Stimulated activated naive CD8-positive, alpha-beta T cell treated with anti-CD3 and anti-CD28 coated beads, Interleukin-15, Interleukin-2, amounts not matched to agents 100 ng/mL and 50 ng/mL, for 24 hours (primary cell): ENCODE measurements around the gene WDR86.

Experiments used
- H3K27ac Mint-ChIP-seq: one replicate; pipeline ENCODE4 v1.8.0; 2021; ENCODE audit warnings: mild to moderate bottlenecking, mixed read lengths
- H3K27me3 Mint-ChIP-seq: one replicate; pipeline ENCODE4 v1.8.0; 2021; ENCODE audit warnings: mixed read lengths
- H3K36me3 Mint-ChIP-seq: one replicate; pipeline ENCODE4 v1.8.0; 2021; ENCODE audit warnings: low read depth, mixed read lengths
- H3K4me1 Mint-ChIP-seq: one replicate; pipeline ENCODE4 v1.8.0; 2021; ENCODE audit warnings: low read depth, mixed read lengths
- H3K4me3 Mint-ChIP-seq: one replicate; pipeline ENCODE4 v1.8.0; 2021; ENCODE audit warnings: mild to moderate bottlenecking, mixed read lengths
- H3K9me3 Mint-ChIP-seq: one replicate; pipeline ENCODE4 v1.8.0; 2021; ENCODE audit warnings: mixed read lengths

The WDR86 gene

DNA sequence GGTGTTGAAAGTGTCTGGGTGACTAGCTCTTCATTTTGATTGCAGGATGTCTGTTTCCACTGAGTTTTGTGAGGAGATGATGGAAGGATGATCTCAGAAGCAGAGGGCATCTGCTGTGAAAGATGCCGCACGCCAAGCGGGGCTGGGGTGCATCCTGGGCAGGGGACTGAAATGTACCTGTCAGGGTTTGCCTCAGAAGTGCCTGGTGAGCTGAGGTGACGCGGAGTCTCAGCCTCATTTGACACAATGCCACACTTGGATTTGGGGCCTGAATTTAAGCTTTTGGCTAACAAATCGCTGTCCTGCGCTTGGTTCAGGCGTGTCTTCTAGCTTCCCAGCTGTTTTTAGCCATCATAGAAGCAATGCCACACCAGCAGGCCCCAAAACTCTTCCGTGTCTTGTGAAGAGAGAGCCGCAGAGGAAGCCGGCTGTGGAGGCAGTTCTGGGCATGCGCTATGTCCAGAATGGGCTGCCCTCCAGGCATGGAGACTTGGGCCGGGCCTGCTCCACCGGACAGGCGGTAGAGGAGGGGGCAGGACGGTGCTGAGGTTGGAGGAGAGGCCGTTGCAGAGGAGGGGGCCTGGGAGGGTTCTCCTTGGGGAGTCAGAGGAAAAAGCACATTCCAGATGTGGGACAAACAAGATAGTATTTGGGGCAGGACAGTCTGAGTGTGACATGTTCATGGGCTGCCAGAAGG lies 31.2 kb downstream of the WDR86 start:
- peaks cover 16% of the 10 kb centered on the region for H3K36me3 Mint-ChIP-seq
- H3K27ac Mint-ChIP-seq, result no peak overlapping the region

DNA sequence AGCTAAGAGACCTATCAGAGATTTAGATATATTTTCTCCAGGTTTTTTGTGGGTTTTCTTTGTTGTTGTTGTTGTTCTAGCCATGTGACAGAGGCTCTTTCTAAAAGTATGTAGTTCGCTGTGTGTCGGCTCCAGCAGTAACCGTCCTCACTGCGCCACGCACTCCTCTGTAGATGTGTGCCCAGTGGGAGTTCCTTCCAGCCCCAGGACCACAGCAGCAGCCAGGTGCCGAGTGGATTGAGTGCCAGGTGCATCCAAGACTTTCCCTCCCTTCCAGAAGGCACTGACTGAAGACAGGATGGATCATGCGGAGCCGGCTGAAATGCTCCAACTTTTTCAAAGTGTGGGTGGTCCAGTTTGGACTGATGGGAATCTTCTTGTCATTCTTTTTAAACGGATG lies 31.8 kb downstream of the WDR86 start:
- Mint-ChIP-seq H3K36me3 (peaks cover 17% of the 10 kb centered on the region), H3K27ac (no peak overlapping the region), H3K4me1 (peaks cover 11% of the 10 kb centered on the region), H3K9me3 (no peaks in the 10 kb centered on the region), H3K4me3 (no peak overlapping the region), H3K27me3 (peaks cover 7% of the 10 kb centered on the region)

More for the DNA sequence above, 31.2 kb downstream of the WDR86 start:
- no peaks in the 10 kb centered on the region for H3K9me3 Mint-ChIP-seq
- no peak overlapping the region for H3K4me3 Mint-ChIP-seq
- H3K4me1 Mint-ChIP-seq, result peaks cover 11% of the 10 kb centered on the region
- peaks cover 7% of the 10 kb centered on the region for H3K27me3 Mint-ChIP-seq

DNA sequence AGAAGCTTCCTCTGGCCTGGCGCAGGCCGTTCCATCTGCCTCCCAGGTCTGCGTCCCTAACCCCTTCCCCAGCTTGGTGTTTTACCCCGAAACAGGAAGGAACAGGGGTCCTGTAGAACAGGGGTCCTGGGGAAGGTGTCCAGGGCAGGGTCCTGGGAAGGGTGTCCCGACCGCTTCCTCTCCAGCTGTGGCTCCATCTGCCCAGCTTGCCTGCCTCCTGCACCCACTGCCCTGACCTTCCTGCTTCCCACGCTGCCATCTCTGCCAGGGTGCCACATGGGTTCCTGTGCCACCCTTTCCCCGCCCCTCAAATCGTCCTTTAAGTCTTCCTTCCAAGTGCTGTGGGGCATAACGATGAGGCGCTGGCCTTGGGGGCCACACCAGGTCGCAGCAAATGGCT lies 32.4 kb downstream of the WDR86 start:
- peaks cover 8% of the 10 kb centered on the region for H3K4me1 Mint-ChIP-seq
- H3K27ac Mint-ChIP-seq, result no peak overlapping the region
- no peaks in the 10 kb centered on the region for H3K9me3 Mint-ChIP-seq
- no peak overlapping the region for H3K4me3 Mint-ChIP-seq
- H3K36me3 Mint-ChIP-seq, result peaks cover 23% of the 10 kb centered on the region
- H3K27me3 Mint-ChIP-seq, result peaks cover 3% of the 10 kb centered on the region

DNA sequence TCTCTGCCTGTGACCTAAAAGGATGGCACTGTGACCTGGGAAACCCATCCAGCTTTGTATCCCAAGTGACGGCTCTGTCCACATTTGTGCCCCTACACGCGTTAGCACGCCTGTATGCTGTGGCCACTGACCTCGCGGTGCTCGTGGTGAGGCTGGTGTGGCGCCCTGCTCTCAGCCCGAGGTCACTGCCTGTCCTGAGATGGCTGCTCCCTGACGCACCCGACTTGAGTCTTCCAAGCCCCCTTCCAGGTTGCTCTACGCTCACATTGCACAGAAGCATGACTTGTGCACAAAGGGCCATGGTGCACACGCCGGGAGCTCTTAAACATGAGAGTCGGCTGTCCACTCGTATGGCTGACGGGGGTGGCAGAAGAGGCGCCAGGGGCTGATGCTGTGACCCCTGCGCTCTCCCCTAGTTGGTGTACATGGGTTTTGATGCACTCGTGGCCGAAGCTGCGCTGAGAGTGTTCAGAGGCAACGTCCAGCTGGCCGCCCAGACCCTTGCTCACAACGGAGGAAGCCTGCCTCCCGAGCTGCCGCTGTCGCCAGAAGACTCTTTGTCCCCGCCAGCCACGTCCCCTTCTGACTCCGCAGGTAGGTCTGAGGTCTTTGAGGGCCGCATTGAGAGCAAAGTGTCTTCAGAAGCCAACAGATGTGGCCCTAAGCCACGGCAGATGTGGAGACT lies 33.5 kb downstream of the WDR86 start:
- Mint-ChIP-seq H3K36me3 (peaks cover 27% of the 10 kb centered on the region), H3K4me3 (no peak overlapping the region), H3K27me3 (no peaks in the 10 kb centered on the region), H3K4me1 (peaks cover 4% of the 10 kb centered on the region), H3K27ac (no peak overlapping the region), H3K9me3 (no peaks in the 10 kb centered on the region)

DNA sequence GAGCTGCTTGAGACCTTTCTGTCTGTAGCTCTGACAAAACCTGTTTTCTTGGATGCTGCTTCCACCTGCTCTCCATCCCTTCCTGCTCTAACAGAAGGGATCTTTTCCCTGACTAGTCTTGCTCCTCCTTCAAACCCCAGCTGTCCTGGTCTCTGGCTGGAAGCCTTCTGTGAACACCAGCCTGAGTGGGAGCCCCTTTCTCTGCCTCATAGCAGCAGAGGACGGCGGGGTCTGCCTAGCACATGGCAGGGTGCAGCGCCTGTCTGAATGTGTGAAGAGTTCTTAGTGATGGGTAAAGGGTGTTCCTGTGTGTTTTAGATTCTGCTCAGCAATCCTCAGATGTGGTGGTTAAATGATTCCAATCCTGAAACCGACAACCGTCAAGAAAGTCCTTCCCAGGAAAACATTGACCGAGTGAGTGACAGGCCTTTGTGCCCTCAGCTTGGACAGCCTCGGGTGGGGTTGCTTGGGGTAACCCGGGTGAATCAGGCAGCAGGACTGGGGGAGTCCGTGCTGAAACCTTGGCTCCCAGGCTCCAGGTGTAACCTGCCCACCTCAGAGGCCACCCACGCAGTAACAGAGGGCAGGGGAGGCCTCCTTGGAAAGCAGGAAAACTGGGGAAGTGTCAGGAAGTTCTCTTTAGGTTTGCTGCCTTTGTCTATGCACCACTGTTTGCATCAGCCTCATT lies 34.2 kb downstream of the WDR86 start:
- no peak overlapping the region for H3K4me3 Mint-ChIP-seq
- H3K36me3 Mint-ChIP-seq, result peaks cover 27% of the 10 kb centered on the region
- H3K4me1 Mint-ChIP-seq, result peaks cover under 1% of the 10 kb centered on the region
- no peaks in the 10 kb centered on the region for H3K9me3 Mint-ChIP-seq
- H3K27ac Mint-ChIP-seq, result peak overlapping the region; percentile 45
- no peaks in the 10 kb centered on the region for H3K27me3 Mint-ChIP-seq

- H3K27me3 Mint-ChIP-seq, result no peaks in the 10 kb centered on the region
- H3K27ac Mint-ChIP-seq, result no peak overlapping the region
- no peak overlapping the region for H3K4me3 Mint-ChIP-seq
- no peaks in the 10 kb centered on the region for H3K4me1 Mint-ChIP-seq
- H3K36me3 Mint-ChIP-seq, result peaks cover 27% of the 10 kb centered on the region
- no peaks in the 10 kb centered on the region for H3K9me3 Mint-ChIP-seq
These were observed 35.1 kb downstream of the WDR86 start for GRCh38 chr7:151374726-151375125.

- H3K36me3 Mint-ChIP-seq, result peaks cover 30% of the 10 kb centered on the region
- H3K9me3 Mint-ChIP-seq, result no peaks in the 10 kb centered on the region
- no peaks in the 10 kb centered on the region for H3K4me1 Mint-ChIP-seq
- H3K27ac Mint-ChIP-seq, result no peak overlapping the region
- no peaks in the 10 kb centered on the region for H3K27me3 Mint-ChIP-seq
- no peak overlapping the region for H3K4me3 Mint-ChIP-seq
These were observed 35.7 kb downstream of the WDR86 start for GRCh38 chr7:151374139-151374538.

DNA sequence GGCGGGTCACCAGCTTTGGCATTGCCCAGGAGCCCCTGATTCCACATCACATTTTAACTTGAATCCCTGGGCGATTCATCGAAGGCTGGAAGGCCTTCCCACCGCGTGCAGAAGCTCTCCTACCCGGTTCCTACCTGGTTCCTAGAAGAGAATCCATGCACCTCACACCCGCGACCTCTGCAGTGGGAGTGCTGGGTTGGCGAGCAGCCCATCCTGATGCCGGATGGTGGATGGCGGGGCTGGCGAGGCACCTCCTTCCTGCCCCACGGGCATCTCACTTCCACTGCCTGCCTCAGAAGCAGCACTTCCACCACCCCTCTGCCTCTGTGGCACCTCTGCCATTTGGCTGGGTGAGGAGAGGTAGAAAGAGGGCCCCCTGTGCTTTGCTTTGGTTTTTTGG lies 36.2 kb downstream of the WDR86 start:
- peaks cover 34% of the 10 kb centered on the region for H3K36me3 Mint-ChIP-seq
- H3K27me3 Mint-ChIP-seq, result no peaks in the 10 kb centered on the region
- H3K9me3 Mint-ChIP-seq, result no peaks in the 10 kb centered on the region
- H3K4me1 Mint-ChIP-seq, result peaks cover 2% of the 10 kb centered on the region
- H3K4me3 Mint-ChIP-seq, result no peak overlapping the region
- no peak overlapping the region for H3K27ac Mint-ChIP-seq

- Mint-ChIP-seq H3K9me3 (no peaks in the 10 kb centered on the region), H3K36me3 (peaks cover 34% of the 10 kb centered on the region), H3K4me3 (no peak overlapping the region), H3K27me3 (no peaks in the 10 kb centered on the region), H3K27ac (peak overlapping the region; percentile 31), H3K4me1 (peaks cover 8% of the 10 kb centered on the region)
These were observed 37.1 kb downstream of the WDR86 start for GRCh38 chr7:151372612-151373265.

DNA sequence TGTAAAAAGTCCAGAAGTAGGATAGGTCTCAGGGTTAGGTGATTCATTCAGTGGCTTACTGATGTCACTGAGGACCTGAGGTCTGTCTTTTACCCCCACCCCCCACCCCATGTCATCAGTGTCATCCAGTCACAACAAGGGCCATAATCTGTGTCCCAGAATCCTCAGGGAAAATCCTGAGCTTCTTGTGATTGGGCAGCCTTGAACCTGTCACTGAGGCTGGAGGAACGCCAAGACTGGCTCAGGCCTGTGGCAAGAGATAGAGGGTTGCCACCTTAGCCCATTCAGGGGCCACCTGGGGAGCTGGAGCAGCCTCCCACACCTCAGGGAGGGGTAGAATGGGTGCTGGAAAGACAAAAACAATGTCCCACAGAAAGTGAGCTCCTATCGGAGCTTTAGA lies 38.6 kb downstream of the WDR86 start:
- Mint-ChIP-seq H3K4me1 (peaks cover 8% of the 10 kb centered on the region), H3K27me3 (no peaks in the 10 kb centered on the region), H3K9me3 (no peaks in the 10 kb centered on the region), H3K27ac (no peak overlapping the region), H3K36me3 (peaks cover 34% of the 10 kb centered on the region), H3K4me3 (no peak overlapping the region)

- no peaks in the 10 kb centered on the region for H3K9me3 Mint-ChIP-seq
- H3K36me3 Mint-ChIP-seq, result peaks cover 28% of the 10 kb centered on the region
- H3K4me3 Mint-ChIP-seq, result no peak overlapping the region
- no peaks in the 10 kb centered on the region for H3K27me3 Mint-ChIP-seq
- H3K4me1 Mint-ChIP-seq, result peaks cover 8% of the 10 kb centered on the region
- no peak overlapping the region for H3K27ac Mint-ChIP-seq
These were observed 41.7 kb downstream of the WDR86 start for GRCh38 chr7:151368136-151368571.

GRCh38 chr7:151367284-151367683 lies 42.6 kb downstream of the WDR86 start:
- H3K36me3 Mint-ChIP-seq, result peaks cover 29% of the 10 kb centered on the region
- H3K27ac Mint-ChIP-seq, result no peak overlapping the region
- no peaks in the 10 kb centered on the region for H3K9me3 Mint-ChIP-seq
- peaks cover 8% of the 10 kb centered on the region for H3K4me1 Mint-ChIP-seq
- no peaks in the 10 kb centered on the region for H3K27me3 Mint-ChIP-seq
- no peak overlapping the region for H3K4me3 Mint-ChIP-seq

GRCh38 chr7:151366880-151367222 lies 43.0 kb downstream of the WDR86 start:
- Mint-ChIP-seq H3K4me1 (peaks cover 8% of the 10 kb centered on the region), H3K27me3 (no peaks in the 10 kb centered on the region), H3K27ac (no peak overlapping the region), H3K4me3 (no peak overlapping the region), H3K36me3 (peaks cover 31% of the 10 kb centered on the region), H3K9me3 (no peaks in the 10 kb centered on the region)

- H3K4me3 Mint-ChIP-seq, result no peak overlapping the region
- H3K9me3 Mint-ChIP-seq, result no peaks in the 10 kb centered on the region
- peaks cover 36% of the 10 kb centered on the region for H3K36me3 Mint-ChIP-seq
- no peak overlapping the region for H3K27ac Mint-ChIP-seq
- no peaks in the 10 kb centered on the region for H3K27me3 Mint-ChIP-seq
- peaks cover 8% of the 10 kb centered on the region for H3K4me1 Mint-ChIP-seq
These were observed 43.5 kb downstream of the WDR86 start for GRCh38 chr7:151366166-151366879.
